ENCODE measurements around the gene CATSPER3. TPM values are rescaled to one million over a fixed set of nuclear protein-coding genes. Genes with fewer than 3 reads are reported as not detected.

Gene CATSPER3
- total RNA-seq, 4 donors from 2014 or later, result 0.22 to 1.9 (median 0.70) TPM

- in situ Hi-C loops (cut with MboI; ENCODE audit: low sequenced_read_pairs in 4 of 4) (no loop called here), intact Hi-C loops (cut with DNase I; ENCODE audit: low total_unique reads) (no loop called here)
- peak in 1 of 2 donors; percentile 33 for DNase-seq
- Histone ChIP-seq H3K4me1 (peaks cover 7 to 12% of the 10 kb centered on the region in 2 donors), H3K9me3 (no peaks in the 10 kb centered on the region), H3K27me3 (peaks cover 0 to 19% (median 0%) of the 10 kb centered on the region in 3 donors), H3K36me3 (no peaks in the 10 kb centered on the region), H3K27ac (no peak overlapping the region), H3K4me3 (no peak overlapping the region)
- TF ChIP-seq, protein P1, sequence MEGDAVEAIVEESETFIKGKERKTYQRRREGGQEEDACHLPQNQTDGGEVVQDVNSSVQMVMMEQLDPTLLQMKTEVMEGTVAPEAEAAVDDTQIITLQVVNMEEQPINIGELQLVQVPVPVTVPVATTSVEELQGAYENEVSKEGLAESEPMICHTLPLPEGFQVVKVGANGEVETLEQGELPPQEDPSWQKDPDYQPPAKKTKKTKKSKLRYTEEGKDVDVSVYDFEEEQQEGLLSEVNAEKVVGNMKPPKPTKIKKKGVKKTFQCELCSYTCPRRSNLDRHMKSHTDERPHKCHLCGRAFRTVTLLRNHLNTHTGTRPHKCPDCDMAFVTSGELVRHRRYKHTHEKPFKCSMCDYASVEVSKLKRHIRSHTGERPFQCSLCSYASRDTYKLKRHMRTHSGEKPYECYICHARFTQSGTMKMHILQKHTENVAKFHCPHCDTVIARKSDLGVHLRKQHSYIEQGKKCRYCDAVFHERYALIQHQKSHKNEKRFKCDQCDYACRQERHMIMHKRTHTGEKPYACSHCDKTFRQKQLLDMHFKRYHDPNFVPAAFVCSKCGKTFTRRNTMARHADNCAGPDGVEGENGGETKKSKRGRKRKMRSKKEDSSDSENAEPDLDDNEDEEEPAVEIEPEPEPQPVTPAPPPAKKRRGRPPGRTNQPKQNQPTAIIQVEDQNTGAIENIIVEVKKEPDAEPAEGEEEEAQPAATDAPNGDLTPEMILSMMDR (IDR thresholded peaks at IDR 0.05 in 4 of 5, conservative IDR thresholded peaks at IDR 0.05 in 1 of 5), result no peak
- no peak for TF ChIP-seq POLR2A (IDR thresholded peaks at IDR 0.05)
- ATAC-seq, result peak in 1 of 2 donors; percentile 61
Measured at GRCh38 chr5:135047347-135047695, 79.6 kb downstream of the CATSPER3 start.

DNA sequence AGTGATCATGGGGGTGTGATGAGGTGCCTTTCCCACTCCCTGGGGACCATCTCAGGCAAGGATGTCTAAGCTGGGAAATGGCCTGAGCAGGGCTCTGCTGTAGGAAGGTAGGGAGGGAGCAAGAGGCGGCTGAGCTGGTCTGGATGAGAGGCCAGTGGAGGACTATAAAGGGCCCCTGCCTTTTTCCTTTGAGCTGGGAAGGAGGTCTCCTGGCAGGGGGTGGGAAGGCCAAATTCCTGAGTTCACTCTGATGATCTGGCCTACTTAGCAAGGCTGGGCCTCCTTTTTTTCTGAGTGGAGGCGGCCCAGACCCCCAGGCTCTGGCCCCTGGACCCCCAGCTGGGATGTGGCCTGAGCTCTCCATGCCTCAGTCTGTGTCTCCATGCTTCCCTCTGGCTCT, 80.6 kb downstream of the CATSPER3 start:
- Histone ChIP-seq H3K4me3 (no peak overlapping the region), H3K27ac (no peak overlapping the region), H3K36me3 (no peaks in the 10 kb centered on the region), H3K9me3 (no peaks in the 10 kb centered on the region), H3K4me1 (peaks cover 7 to 12% of the 10 kb centered on the region in 2 donors), H3K27me3 (peaks cover 0 to 10% (median 0%) of the 10 kb centered on the region in 3 donors)
- TF ChIP-seq, protein P1 (IDR thresholded peaks at IDR 0.05 in 4 of 5, conservative IDR thresholded peaks at IDR 0.05 in 1 of 5), result no peak
- TF ChIP-seq POLR2A (IDR thresholded peaks at IDR 0.05), result no peak
- DNase-seq, result no peak
- ATAC-seq, result no peak
- intact Hi-C loops (cut with DNase I; ENCODE audit: low total_unique reads), result no loop called here
- in situ Hi-C loops (cut with MboI; ENCODE audit: low sequenced_read_pairs in 4 of 4), result no loop called here

- Histone ChIP-seq H3K4me3 (no peak overlapping the region), H3K27me3 (peaks cover 0 to 10% (median 0%) of the 10 kb centered on the region in 3 donors), H3K27ac (no peak overlapping the region), H3K4me1 (peaks cover 7 to 12% of the 10 kb centered on the region in 2 donors), H3K36me3 (no peaks in the 10 kb centered on the region), H3K9me3 (no peaks in the 10 kb centered on the region)
- DNase-seq (no peak), ATAC-seq (no peak)
- in situ Hi-C loops (cut with MboI; ENCODE audit: low sequenced_read_pairs in 4 of 4) (no loop called here), intact Hi-C loops (cut with DNase I; ENCODE audit: low total_unique reads) (no loop called here)
- TF ChIP-seq POLR2A (IDR thresholded peaks at IDR 0.05), result no peak
- TF ChIP-seq, protein P1 (IDR thresholded peaks at IDR 0.05 in 4 of 5, conservative IDR thresholded peaks at IDR 0.05 in 1 of 5), result no peak
Measured at GRCh38 chr5:135048930-135049329, 81.2 kb downstream of the CATSPER3 start.

GRCh38 chr5:135050244-135050767, 82.6 kb downstream of the CATSPER3 start:
- in situ Hi-C loops (cut with MboI; ENCODE audit: low sequenced_read_pairs in 4 of 4), result no loop called here
- no peak for TF ChIP-seq POLR2A (IDR thresholded peaks at IDR 0.05)
- TF ChIP-seq, protein P1 (IDR thresholded peaks at IDR 0.05 in 4 of 5, conservative IDR thresholded peaks at IDR 0.05 in 1 of 5), result no peak
- intact Hi-C loops (cut with DNase I; ENCODE audit: low total_unique reads), result loop anchor here (10.0 kb wide), 2 partner anchors 214 to 384 kb away; no protein-coding TSS in a partner anchor
- H3K27me3 ChIP-seq, result peaks cover 0 to 8% (median 0%) of the 10 kb centered on the region in 3 donors
- no peak for DNase-seq
- H3K4me1 ChIP-seq, result peaks cover 7 to 15% of the 10 kb centered on the region in 2 donors
- H3K9me3 ChIP-seq, result no peaks in the 10 kb centered on the region
- H3K4me3 ChIP-seq, result peak overlapping the region; percentile 13 to 27 (median 24)
- no peak for ATAC-seq
- H3K36me3 ChIP-seq, result no peaks in the 10 kb centered on the region
- no peak overlapping the region for H3K27ac ChIP-seq

Measured in gastrocnemius medialis (tissue), 4 donors.